Stimulated activated CD8-positive, alpha-beta memory T cell treated with anti-CD3 and anti-CD28 coated beads, Interleukin-15, amount 100 ng/mL, for 48 hours (primary cell): ENCODE results near the gene BMP6.

Experiments
- DNase-seq, 2 donors: peaks; one replicate each; pipeline ENCODE4 v3.0.0-alpha.2; 2020; ENCODE audit warnings: low read depth in 2 of 2

BMP6 gene

DNA sequence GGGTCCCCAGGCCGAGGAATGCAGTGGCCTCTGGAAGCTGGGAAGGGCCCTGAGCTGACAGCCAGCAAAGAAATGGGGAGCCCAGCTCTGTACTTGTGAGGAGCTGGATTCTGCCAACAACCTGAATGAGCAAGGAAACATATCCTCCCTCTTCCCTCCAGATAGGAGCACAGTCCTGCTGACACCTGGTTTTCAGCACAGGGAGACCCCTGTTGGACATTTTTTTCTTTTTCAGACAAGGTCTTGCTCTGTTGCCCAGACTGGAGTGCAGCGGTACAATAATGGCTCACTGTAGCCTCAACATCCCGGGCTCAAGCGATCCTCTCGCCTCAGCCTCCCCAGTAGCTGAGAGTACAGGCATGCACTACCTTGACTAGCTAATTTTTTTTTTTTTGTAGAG is 21.5 kb downstream of the BMP6 start:
- no peak for DNase-seq

DNA sequence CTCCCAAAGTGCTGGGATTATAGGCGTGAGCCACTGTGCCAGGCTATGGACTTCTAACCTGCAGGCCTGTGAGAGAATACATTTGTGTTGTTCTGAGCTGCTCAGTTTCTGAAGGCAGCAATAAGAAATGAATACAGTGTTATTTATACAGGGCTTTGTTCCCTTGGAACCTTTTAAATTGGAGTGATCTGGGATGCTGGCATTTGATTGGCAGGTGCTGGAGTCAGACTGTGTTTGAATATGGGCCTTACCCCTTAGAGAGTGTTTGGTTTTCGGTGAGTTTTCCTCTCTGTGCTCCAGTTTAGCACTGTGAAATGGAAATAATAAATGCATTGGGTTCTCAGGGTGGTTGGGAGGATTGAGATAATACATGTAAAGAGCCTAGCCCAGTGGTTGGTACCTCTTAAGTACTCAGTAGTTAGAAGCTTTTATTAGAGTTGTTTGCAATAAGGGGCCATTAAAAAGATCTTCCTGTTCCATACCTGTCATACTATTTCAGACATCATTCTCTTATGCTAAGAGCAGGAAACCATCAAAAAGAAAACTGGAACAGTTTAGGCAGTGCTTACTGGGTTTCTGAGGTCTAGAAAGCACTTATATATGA is 22.1 kb downstream of the BMP6 start:
- no peak for DNase-seq

DNA sequence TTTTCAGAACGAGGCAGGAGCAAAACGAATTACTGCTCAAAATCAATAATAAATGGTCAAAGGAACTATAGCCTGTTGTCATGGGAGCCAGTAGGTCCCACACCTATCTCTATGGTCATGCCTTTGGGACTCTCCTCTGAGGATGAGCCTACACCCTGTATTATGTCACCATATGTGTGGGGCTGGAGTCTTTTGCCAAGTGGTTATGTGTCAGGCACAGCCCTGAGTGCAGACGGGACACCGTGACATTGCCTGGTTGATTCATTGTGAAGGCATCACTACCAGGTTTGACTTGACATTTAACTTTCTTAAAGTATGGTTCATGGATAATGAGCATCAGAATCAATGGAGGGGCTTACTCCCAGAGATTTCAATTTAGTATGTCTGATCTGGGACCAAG is 23.6 kb downstream of the BMP6 start:
- DNase-seq = no peak

DNA sequence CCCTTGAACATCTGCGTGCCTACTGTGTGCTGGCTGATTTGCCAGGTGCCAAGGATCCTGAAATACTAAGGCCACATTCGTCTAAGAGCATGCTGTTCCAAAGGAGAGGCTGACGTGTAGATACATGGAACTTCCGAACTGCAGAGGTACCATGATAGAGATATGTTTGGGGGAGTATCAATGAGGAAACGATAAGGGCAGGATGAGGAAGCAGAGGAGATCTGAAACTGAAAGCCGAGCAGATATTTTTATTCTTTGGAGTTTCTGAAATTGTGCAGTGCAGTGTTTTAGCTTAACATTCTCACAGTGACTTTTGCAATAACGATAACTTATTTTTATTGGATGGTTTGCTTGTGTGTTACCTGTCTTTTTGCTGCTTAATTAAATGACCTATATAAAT is 24.3 kb downstream of the BMP6 start:
- DNase-seq = no peak

DNA sequence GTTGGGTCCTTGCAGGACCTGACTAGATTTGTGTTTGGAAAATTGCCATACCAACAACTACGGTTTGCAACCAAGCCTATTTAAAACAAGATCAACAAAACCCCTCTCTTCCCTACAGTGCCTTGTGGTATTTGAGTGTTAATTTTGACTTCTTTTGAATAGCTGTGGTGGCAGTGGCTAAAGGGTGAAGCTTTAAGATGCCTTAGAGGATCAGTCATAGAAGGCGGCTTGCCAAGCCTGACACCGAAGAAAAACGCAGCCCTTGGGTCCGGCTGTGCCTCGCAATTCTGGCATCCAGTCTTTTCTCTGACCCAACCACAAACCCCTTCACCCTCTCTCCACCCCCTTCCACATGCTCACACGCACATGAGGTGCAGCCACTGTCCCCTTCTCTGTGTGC is 32.6 kb downstream of the BMP6 start:
- no peak for DNase-seq

DNA sequence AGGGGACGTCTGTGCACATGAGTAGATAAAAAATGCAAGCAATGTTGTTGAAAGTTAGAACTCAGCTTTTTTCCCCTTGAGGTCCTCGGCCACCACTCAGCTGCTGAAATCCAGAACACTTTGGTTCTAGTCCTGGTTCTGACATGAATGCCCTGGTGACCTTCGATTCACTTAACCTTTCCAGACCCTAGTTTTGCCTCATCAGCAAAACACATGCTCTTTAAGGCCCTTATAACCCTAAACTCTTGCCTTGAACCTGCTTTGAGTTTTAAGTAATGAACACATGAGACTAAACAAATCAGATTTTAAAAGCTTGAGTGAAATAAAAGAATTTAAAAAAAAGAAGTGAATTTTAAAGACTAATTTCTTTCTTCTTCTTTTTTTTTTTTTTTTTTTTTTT is 33.4 kb downstream of the BMP6 start:
- DNase-seq = no peak

DNA sequence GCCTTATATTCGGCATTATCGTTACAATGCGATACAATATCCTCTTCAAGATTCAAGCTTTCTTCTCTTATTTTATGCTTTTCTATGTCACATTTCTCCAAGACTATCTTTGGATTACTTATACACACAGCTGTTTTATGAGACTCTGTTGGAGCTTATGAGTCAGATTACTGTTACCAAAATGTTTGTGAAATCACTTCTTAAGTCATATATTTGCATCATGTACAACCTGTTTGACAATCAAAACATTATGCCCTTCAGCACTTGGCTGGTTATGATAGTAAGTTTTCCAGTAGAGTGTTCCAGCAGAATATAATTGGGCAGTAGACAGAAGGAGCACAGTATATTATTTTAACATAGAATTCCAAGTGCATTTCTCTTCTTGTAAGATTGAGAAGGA is 35.2 kb downstream of the BMP6 start:
- DNase-seq = no peak

DNA sequence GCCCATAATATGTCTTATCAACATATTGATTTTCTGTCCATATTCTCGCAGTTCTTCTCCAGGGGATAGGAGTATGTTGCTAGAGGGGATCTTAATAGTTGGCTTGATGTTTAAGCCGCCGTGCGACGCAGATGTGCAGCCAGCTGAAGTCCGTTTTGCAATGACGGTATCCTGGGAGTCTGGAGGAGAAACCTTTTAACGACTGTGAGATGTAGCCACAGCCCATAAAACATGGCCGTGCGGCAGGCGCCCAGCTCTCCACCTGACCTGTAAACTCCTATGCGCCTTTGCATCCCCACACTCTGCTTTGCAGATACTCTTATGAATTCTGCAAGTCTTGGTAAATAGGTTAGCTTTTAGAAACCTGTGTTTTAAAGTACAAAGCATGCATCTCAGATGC is 36.9 kb downstream of the BMP6 start:
- no peak for DNase-seq

DNA sequence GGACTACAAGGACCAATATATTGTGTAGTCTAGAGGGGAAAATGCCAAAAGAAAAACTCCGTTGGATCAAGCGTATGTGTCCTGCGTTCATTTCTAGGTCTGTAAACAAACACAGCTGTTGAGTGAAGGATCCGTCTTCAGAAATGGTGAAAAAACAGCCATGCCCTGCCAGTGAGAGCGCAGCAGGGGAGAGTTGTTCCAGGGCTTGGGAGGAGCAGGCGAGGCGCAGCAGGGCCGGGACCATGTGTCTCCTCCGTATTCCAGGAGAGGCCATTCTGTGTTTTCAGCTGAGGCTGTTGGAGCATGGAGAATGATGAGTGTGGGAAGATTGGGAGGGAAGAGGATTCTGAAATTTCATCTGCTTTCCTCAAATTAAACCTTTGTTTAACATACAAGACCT is 38.0 kb downstream of the BMP6 start:
- no peak for DNase-seq

DNA sequence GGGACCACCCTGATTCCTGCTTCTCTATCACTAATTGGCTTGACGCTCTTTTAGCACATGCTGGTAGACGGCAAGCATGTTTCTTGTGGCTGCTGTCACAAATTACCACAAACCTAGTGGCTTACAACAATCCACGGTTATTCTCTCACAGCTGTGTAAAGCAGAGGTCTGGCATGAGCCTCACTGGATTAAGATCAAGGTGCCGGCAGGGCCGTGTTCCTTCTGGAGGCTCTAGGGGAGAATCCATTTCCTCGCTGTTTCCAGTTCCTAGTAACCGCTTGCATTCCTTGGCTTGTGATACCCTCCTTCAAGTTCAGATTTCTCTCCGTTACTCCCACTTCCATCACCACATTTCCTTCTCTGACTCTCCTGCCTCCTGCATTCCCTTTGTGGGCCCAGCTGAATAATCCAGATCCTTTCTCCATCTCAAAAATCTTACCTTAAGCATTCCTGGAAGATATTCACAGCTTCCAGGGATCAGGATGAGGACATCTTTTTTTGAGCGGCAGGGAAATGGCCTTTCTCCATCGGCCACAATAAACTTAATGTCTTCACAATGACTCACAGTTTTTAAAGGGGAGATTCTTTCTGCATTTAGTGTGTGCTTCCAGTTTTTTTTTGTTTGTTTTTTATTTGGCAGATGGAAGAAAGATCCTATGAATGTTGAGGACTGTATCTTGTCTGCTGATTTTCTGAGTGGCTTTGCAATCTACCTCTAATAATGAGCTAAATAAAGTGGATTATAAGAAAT is 39.9 kb downstream of the BMP6 start:
- DNase-seq = no peak

DNA sequence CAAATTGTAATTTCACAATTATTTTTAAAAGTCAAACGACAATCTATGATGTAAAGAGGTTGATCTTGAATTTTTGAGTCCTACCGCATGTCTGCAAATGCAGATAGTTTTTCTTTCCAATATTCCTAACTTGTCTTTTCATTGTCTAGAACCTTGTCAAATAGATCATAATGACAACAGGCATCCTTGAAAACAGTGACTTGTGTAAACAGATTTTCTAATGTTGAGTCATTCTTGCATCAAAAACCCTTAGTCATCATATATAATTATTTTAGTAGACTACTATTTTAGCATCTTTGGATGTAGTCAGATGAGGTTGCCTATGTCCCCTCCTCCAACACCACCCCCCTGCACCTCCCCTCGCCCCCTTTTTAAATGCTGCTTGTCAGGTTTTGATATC is 43.8 kb downstream of the BMP6 start:
- DNase-seq = no peak

DNA sequence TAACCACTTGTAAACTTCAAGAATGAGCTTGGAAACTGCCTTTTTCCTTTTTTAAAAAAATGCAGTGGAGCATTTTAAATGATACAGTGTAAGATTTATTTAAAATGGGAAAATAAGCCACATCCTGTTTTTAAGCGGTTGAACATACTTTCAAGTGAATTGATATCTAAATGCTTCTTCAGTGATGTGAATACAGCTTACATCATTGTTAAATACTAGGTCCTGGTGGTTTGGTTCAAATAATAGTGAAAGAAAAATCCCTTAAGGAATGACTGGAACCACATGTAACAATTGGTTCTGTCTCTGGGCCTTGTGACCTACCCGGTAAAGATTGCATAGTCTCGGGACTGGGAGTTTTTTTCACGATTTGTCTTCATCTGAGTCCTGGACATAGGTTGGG is 44.2 kb downstream of the BMP6 start:
- no peak for DNase-seq

DNA sequence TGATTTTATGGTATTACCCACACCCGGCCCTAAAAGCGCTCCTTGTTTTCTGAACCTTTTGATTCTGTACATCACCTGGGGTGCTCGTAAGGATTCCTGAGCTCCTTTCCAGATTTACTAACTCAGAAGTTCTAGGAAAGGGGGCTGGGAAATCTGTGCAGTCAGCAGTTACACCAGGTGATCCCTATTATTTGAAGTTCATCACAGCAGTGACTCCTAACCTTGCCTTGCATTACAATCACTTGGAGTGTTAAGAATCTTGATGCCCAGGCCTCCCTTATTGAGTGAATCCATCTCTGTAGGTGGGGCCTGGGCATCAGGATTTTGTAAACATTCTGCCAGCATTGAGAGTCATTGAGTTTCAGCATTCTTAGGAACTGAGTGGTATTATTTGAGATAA is 44.7 kb downstream of the BMP6 start:
- no peak for DNase-seq

DNA sequence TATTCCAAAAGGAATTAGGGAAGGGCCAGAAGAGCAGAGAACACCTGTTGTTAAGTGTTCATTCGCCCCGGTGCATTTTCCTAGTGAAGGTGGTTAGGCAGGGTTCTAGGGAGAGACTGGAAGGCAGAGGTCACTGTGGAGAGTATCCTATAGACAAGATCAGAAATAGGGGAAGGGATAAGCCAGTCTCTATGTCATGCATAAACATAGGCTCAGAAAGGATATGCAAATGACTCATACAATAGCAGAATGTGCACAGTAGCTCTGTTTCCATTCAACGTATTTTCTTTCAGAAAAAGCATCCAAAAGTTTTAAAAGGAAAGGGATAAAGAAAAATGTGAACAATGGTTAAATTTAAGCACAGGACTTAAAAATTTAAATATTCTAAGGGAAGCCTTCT is 47.4 kb downstream of the BMP6 start:
- DNase-seq = no peak

DNA sequence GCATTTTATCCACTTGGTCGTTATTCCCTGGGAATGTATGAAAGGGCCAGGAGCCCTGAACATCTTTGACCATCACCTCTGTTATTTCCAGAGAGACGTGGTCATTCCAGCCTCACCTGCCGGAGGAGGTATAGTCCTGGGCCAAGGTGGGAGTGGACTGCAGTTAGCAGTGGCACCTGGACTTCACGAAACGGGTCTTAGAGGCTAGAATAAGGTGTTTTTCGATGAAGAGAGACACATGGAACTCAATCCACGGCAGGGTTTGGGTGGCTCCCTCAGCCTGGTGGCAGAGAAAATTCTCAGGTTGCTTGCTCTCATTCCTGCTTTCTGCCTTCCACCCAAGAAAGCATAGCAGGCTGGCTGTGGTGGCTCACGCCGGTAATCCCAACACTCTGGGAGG is 48.0 kb downstream of the BMP6 start:
- no peak for DNase-seq

DNA sequence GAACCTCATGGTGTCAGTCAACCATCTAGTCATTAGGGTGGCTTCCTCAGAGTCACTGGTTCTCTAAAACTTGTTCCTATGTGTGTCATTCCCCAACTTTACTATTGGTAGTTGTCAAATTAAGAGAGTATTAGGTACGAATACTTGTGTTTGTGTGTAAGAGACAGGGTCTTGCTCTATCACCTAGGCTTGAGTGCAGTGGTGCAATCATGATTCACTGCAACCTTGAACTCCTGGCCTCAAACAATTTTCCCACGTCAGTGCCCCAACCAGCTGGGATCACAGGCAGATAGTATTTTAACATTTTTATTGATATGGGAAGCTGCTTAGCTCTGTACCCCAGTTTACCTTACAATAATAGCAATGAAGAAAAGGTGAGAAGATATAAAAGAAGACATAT is 50.6 kb downstream of the BMP6 start:
- DNase-seq = no peak

DNA sequence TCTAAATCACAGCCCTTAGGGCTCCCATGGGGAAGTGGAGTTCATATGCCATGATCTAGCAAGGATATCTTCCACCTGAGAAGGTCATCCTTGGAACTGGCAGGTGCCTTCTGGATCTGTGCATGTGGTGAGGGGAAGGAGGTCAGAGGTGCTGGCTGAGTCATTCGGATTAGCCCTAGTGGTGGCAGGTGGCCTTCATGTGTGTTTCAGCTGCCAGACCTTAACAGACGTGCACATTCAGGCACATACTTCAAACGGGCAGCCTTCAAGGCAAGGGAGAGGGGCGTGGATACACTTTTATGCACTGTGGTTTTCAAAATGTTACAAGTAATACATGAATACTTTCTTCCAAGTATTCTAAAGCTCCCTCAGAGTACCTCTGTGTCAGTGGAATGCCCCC is 51.2 kb downstream of the BMP6 start:
- no peak for DNase-seq

DNA sequence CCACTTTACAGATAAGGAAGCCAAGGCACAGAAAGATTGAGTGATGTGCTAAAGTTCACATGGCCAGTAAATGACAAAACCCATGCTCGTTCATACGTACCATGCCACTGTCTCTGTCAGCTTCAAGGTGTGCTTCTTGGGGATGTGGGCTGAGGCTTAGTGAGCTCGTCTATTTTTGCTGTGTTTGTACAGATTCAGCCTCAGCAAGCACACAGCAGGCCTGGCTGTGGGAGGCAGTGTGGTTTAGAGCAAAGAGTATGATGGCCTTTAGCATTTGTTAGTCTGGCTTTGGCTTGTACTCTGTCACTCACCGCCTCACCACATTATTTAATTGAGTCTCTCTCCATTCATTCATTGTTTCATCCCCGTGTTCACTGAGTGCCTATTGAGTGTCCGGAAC is 55.3 kb downstream of the BMP6 start:
- no peak for DNase-seq

DNA sequence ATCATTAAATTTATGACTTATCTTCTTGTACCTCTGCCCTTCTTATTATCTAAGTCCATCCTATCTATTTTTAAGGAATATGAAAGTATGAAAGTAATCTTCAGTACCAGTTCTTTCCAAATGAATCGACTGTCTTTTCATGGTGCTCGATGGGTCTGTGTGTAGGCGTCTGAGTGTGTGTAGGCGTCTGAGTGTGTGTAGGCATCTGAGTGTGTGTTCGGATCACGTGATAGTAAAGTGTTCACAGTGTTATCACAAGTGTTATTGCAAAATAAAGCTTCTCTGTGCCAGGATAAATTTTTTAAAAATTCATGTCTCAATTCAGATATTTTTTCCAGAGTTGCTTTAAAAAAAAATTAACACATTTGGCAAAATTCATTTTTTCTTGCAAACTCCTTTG is 58.3 kb downstream of the BMP6 start:
- DNase-seq = no peak

DNA sequence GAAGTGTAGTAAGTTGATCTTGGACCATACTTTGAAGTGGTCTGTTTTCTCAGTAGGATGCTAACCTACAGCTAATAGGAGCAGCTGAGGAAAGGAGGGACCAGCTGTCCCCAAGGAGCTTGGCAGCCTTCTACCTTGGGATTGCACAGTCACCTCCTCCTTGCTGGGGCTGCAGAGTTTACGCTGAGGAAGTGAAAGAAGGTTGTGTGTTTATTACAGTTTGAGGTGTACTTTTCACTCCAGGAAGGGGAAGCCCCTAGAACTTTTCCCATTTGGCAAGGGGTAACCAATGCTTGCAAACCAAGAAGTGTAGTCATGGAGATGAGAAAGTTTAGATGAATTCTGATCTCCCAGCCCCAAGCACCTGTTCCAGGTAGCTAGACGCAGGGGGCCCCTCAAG is 58.8 kb downstream of the BMP6 start:
- DNase-seq = no peak

DNA sequence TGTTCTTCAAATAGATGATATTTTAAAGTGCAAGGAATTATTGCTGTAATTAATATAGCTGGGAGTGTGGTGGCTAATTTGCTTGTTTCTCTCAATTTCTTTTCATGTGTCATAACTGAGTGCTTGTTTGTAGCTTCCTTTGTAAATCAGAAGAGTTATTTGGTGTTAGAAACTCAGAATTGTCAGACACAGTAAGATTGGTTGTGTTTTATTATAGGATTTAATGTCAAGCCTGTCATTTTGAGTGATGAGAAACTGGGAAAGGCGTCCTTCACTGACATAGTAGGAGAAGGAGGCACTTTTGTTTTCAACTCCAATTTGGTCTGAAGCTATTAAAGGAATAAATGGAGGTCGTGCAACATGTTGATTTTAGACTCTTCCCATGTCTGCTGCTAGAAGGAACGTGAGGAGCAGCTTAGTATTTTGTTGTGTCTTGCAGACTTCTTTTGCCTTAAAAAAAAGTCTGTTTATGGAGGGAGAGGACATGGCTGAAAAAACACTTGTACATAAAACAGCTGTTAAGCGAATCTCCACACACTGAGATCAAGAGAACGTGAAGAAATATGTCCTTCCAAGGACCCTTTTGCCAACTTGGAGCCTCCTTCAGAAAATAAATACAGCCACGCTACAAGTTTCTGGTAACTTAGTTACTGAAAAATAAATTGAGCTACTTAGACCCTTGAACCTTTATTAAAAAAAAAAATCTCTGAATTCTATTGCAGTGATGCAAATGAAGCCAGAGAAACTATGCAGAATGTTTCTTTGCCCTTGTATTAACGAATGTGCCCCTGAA is 59.5 kb downstream of the BMP6 start:
- DNase-seq = no peak

DNA sequence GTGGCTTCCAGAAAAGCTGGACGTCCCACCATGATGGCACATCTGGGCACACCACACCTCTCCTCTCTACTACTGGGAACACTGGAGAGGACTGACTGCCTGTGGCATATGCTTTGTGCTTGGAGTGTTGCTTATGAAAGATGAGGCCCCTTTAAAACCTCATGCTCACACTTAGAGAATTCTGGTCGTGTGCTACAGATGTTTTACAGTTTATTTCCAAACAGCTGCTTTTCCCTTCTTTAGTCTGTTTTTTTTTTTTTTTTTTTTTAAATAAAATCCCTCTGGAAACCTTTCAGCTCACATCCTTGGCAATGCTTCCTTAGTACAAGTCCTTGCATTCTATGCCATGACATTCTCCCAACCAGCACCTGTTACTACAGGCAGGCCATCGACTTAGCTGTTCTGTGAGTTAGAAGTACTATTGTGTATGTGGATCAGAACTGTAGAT is 60.3 kb downstream of the BMP6 start:
- DNase-seq = no peak

DNA sequence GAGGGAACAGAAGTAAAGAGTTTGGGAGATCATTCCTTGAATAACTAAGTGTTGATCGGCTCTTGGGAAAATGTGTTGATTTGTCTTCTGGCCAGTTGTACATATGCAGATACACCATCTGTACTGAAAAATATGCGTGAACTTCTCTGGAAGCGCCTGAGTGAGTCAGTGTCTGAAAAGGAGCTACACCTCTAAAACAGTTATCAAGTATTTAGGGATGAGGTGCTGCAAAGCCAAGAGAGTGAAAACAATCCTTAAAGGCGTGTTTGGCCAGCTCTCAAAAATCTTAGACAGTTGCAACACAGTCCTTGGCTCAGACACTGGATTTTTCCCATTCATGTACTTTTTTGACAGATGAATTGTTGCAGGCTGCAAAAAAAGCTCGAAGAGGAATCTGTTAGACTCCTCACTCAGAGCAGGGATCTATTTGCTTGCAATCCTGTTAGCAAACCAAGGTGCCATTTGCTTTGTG is 61.3 kb downstream of the BMP6 start:
- DNase-seq = no peak
